GM12878 (cell line): ENCODE measurements around the gene TXNRD1. TPM values are rescaled to one million over a fixed set of nuclear protein-coding genes. Genes with fewer than 3 reads are reported as not detected.

Experiments used
- ATAC-seq: fragments of 200-7000 bp; cut with Tn5 transposase; 3 replicates; pipeline ENCODE4 v1.9.1; 2020; ENCODE audit warnings: mild to moderate bottlenecking, moderate library complexity
- BruUV-seq: library from RNA; stranded (reverse); fragments of 400-500 nt; replicated peaks from 2 replicates; lab custom pipeline; 2021; lab: Mats Ljungman, UMichigan
- CTCF ChIA-PET: fragments of 300-600 bp; sonication (Branson Sonifier 250); formaldehyde crosslinking; extraction: SDS; loops from one replicate; lab custom pipeline; 2021; ENCODE audit warnings: inconsistent platforms; lab: Yijun Ruan, JAX
- POLR2A ChIA-PET: fragments of 350-600 bp; formaldehyde crosslinking; extraction: SDS; loops from one replicate; lab custom pipeline; 2021; ENCODE audit warnings: inconsistent platforms; lab: Charles Lee
- RAD21 ChIA-PET: fragments of 300-600 bp; sonication (Branson Sonifier 250); formaldehyde crosslinking; loops from one replicate; lab custom pipeline; 2023; ENCODE audit warnings: antibody characterized with exemption; ENCODE audit not compliant: unreplicated experiment; lab: Charles Lee
- SMC1A ChIA-PET: fragments of 300-600 bp; sonication (Branson Sonifier 250); formaldehyde crosslinking; loops from one replicate; lab custom pipeline; 2023; ENCODE audit not compliant: unreplicated experiment, uncharacterized antibody; lab: Charles Lee
- DNase-seq: peaks from one replicate; pipeline ENCODE4 v3.0.0-alpha.2; 2011; ENCODE audit warnings: low read depth, low spot score
- FAIRE-seq: peaks from 3 replicates; lab custom pipeline; 2011; peaks lifted over from hg19 to GRCh38; lab: Jason Lieb, UNC
- H2AFZ ChIP-seq: 2 replicates; pipeline ENCODE4 v1.6.0; 2011; ENCODE audit warnings: low read depth, low read length, control low read depth; ENCODE audit not compliant: control insufficient read depth
- H3K27ac ChIP-seq: 2 replicates; pipeline ENCODE4 v1.5.1; 2011; ENCODE audit warnings: control low read depth; ENCODE audit not compliant: control insufficient read depth, insufficient read depth
- H3K27me3 ChIP-seq, 2 experiments: replicated peaks in 1 of 2; 2 replicates each; pipeline versions ENCODE4 v1.6.0 to v1.6.1; 2011; ENCODE audit warnings: low read length in 1 of 2; ENCODE audit not compliant: control insufficient read depth in 2 of 2, insufficient read depth in 2 of 2
- H3K36me3 ChIP-seq, 2 experiments: 2 replicates each; pipeline ENCODE4 v1.5.1; 2011; ENCODE audit warnings: low read length in 1 of 2; ENCODE audit not compliant: control insufficient read depth in 2 of 2, insufficient read depth in 2 of 2
- H3K4me1 ChIP-seq: 2 replicates; pipeline ENCODE4 v1.6.1; 2011; ENCODE audit warnings: mild to moderate bottlenecking, low read length, moderate library complexity, mixed read lengths; ENCODE audit not compliant: control insufficient read depth, insufficient read depth
- H3K4me2 ChIP-seq: 2 replicates; pipeline ENCODE4 v1.6.0; 2011; ENCODE audit warnings: control low read depth; ENCODE audit not compliant: control insufficient read depth, insufficient read depth
- H3K4me3 ChIP-seq: fragments of 200-600 bp; sonication (generic); 2 replicates; pipeline ENCODE4 v1.5.1; 2016
- H3K79me2 ChIP-seq: 2 replicates; pipeline ENCODE4 v1.6.0; 2011; ENCODE audit warnings: low read length; ENCODE audit not compliant: control insufficient read depth, insufficient read depth
- H3K9ac ChIP-seq: 2 replicates; pipeline ENCODE4 v1.8.0; 2011; ENCODE audit warnings: low read length, control low read depth, mixed read lengths; ENCODE audit not compliant: control insufficient read depth, insufficient read depth
- H3K9me3 ChIP-seq: replicated peaks from 3 replicates; pipeline ENCODE4 v1.5.1; 2011; ENCODE audit warnings: mild to moderate bottlenecking, low read length; ENCODE audit not compliant: control insufficient read depth, insufficient read depth
- H4K20me1 ChIP-seq: 2 replicates; pipeline ENCODE4 v1.6.0; 2011; ENCODE audit not compliant: control insufficient read depth, insufficient read depth
- CBX3 ChIP-seq: fragments of 200-600 bp; sonication (generic); IDR thresholded peaks from 2 replicates; pipeline ENCODE4 v1.6.1; 2016; ENCODE audit warnings: low read depth, borderline replicate concordance
- GABPA ChIP-seq: IDR thresholded peaks from 2 replicates; pipeline ENCODE4 v1.6.1; 2014; ENCODE audit warnings: antibody characterized with exemption, low read depth, mild to moderate bottlenecking, inconsistent platforms
- IRF3 ChIP-seq: fragments of 450-650 bp; IDR thresholded peaks from 2 replicates; pipeline ENCODE4 v1.6.1; 2014; ENCODE audit warnings: mild to moderate bottlenecking
- IRF5 ChIP-seq: fragments of 450-650 bp; IDR thresholded peaks from 2 replicates; pipeline ENCODE4 v1.6.1; 2017; ENCODE audit warnings: borderline replicate concordance
- NR2F1 ChIP-seq: fragments of 450-650 bp; conservative IDR thresholded peaks from 2 replicates; pipeline ENCODE4 v1.6.1; 2017; ENCODE audit warnings: mild to moderate bottlenecking
- PKNOX1 ChIP-seq: fragments of 450-650 bp; IDR thresholded peaks from 2 replicates; pipeline ENCODE4 v1.6.1; 2016; ENCODE audit warnings: mild to moderate bottlenecking
- RELB ChIP-seq: fragments of 450-650 bp; IDR thresholded peaks from 2 replicates; pipeline ENCODE4 v1.6.1; 2017; ENCODE audit warnings: low read depth, mild to moderate bottlenecking, moderate library complexity
- SIN3A ChIP-seq: IDR thresholded peaks from 2 replicates; pipeline ENCODE4 v1.6.1; 2012; ENCODE audit warnings: low read depth, low read length, improper control_type of control experiment
- TBL1XR1 ChIP-seq: IDR thresholded peaks from 2 replicates; pipeline ENCODE4 v1.6.1; 2012; ENCODE audit warnings: low read depth, low read length, improper control_type of control experiment
- WRNIP1 ChIP-seq: IDR thresholded peaks from 2 replicates; pipeline ENCODE4 v1.6.1; 2011; ENCODE audit warnings: low read depth, low read length, improper control_type of control experiment, borderline replicate concordance
- ZZZ3 ChIP-seq: IDR thresholded peaks from 2 replicates; pipeline ENCODE4 v1.6.1; 2011; ENCODE audit warnings: low read depth; ENCODE audit not compliant: control insufficient read depth, insufficient read length
- WGBS: methylation state at CpG from one replicate; pipeline ENCODE4 v1.1.6; 2016; ENCODE audit warnings: low lambda C conversion rate; ENCODE audit not compliant: insufficient replicate concordance, insufficient coverage; ENCODE audit errors: missing lambda C conversion rate; 5-methylcytosine and 5-hydroxymethylcytosine counted together
- in situ Hi-C: fragments of 300-500 bp; cut with MboI; formaldehyde crosslinking; loops from 9 replicates; pipeline ENCODE4 v1.14.3; 2018; ENCODE audit warnings: mixed read lengths
- intact Hi-C: fragments of 100-400 bp; cut with micrococcal nuclease; formaldehyde crosslinking; loops from one replicate; pipeline ENCODE4 v1.14.2; 2022; ENCODE audit not compliant: unreplicated experiment
- polyA plus RNA-seq, 11 experiments: library from polyadenylated mRNA; depleted of rRNA in 4 of 11; unstranded in 6 of 11; stranded (reverse) in 5 of 11; fragments of >200 nt; fragmentation: Nextera tagmentation in 4 of 11; fragmentation: Illumina TruSeq in 1 of 11; extraction: Ambion mirVana in 4 of 11; extraction: Trizol in 1 of 11; gene quantifications; 1 replicate in 1 of 11; 2 replicates in 10 of 11; pipeline versions ENCODE4 v1.2.1 to v1.2.3, GENCODE V29; 2011 to 2016; ENCODE audit warnings: inconsistent platforms in 2 of 11, missing spikeins in 2 of 11, low read depth in 1 of 11
- total RNA-seq, 4 experiments: library from RNA; depleted of rRNA in 3 of 4; stranded (reverse); fragments of >200 nt in 3 of 4; fragmentation: Illumina TruSeq in 1 of 4; extraction: Trizol in 1 of 4; gene quantifications; 2 replicates each; pipeline versions ENCODE4 v1.2.1 to v1.2.3, GENCODE V29; 2013 to 2021
- TF ChIP-seq, protein P1 (sequence below): fragments of 150-350 bp; IDR thresholded peaks from 2 replicates; pipeline ENCODE4 v1.6.1; 2014; ENCODE audit warnings: mild to moderate bottlenecking, low read depth, low read length

TXNRD1 gene
- total and polyA plus RNA-seq, 10 of the 15 experiments (the other 5 are each of a cell fraction or from before 2014, with no cell fraction given) = 52.6 to 84.6 (median 67.8) TPM

- TF ChIP-seq WRNIP1 = no peak
- TF ChIP-seq ZZZ3 = no peak
- no peak for TF ChIP-seq IRF3
These were observed 154.1 kb downstream of the TXNRD1 start (continued) for GRCh38 chr12:104369708-104370107.

DNA sequence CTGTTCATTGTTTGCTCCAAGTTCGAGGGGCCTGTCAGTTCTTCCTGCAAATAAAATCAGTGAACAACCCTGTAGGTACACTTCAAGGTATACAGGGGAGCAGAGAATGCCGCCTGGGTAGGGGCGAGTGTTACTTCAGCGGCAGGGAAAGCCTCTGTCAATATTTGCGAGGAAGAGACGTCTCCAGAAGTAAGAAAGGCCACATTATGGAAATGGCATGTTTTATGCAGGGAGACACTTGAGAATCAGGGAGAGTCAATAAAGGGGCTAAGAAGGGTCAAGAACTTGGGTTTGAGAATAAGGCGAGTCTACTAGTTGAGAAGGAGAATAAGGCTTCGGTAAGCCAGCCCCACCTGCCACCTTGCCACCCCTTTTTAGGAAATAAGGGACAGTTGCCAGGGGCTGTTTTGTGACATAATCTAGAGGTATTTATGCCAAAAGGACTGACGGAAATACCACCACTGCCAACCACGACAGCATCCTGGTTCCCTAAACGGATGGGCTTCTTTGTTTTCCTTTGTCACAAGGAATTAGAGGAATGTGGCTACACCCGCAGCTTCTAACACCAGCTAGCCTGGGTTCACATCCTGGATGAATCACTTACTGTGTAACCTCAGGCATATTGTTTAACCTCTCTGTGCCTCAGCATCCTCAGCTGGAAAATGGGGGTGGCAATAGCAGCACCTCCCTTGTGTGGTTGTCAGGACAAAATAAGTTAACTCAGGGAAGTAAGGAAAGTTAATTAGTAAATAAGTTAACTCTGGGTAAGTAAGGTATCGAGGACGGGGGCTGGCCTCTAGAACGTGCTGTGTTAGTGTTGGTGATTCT lies 155.7 kb downstream of the TXNRD1 start:
- RAD21 ChIA-PET = no interaction called here
- intact Hi-C loops (no loop called here), in situ Hi-C loops (no loop called here)
- CTCF ChIA-PET = interaction anchor here (1.1 kb wide), 1 partner anchor 171 kb away, joined by 3 read pairs; no protein-coding TSS in a partner anchor
- SMC1A ChIA-PET = no interaction called here
- H4K20me1 ChIP-seq = no peaks in the 10 kb centered on the region
- FAIRE-seq (no peak), DNase-seq (no peak), ATAC-seq (no peak)
- 76% methylated on average over 15 of the region's 15 CpGs for WGBS
- BruUV-seq = no TSS peak
- H3K9me3 ChIP-seq = no peaks in the 10 kb centered on the region; the same call in 2 of the 3 replicates
- no peaks in the 10 kb centered on the region for H3K27me3 ChIP-seq
- POLR2A ChIA-PET = no interaction called here
- H3K4me3 ChIP-seq = no peak overlapping the region
- H3K4me2 ChIP-seq = no peak overlapping the region
- H3K4me1 ChIP-seq = no peaks in the 10 kb centered on the region
- H2AFZ ChIP-seq = no peak overlapping the region
- no peaks in the 10 kb centered on the region for H3K79me2 ChIP-seq
- H3K9ac ChIP-seq = no peak overlapping the region
- H3K36me3 ChIP-seq = no peaks in the 10 kb centered on the region
- no peak overlapping the region for H3K27ac ChIP-seq
- no peak for TF ChIP-seq PKNOX1
- TF ChIP-seq SIN3A = no peak
- TF ChIP-seq, protein P1, sequence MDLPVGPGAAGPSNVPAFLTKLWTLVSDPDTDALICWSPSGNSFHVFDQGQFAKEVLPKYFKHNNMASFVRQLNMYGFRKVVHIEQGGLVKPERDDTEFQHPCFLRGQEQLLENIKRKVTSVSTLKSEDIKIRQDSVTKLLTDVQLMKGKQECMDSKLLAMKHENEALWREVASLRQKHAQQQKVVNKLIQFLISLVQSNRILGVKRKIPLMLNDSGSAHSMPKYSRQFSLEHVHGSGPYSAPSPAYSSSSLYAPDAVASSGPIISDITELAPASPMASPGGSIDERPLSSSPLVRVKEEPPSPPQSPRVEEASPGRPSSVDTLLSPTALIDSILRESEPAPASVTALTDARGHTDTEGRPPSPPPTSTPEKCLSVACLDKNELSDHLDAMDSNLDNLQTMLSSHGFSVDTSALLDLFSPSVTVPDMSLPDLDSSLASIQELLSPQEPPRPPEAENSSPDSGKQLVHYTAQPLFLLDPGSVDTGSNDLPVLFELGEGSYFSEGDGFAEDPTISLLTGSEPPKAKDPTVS = no peak
- TF ChIP-seq RELB = no peak
- TF ChIP-seq NR2F1 = no peak
- no peak for TF ChIP-seq IRF5
- no peak for TF ChIP-seq GABPA
- no peak for TF ChIP-seq TBL1XR1
- no peak for TF ChIP-seq CBX3
